ENCODE data around the gene TRIM3.

The TRIM3 gene

DNA sequence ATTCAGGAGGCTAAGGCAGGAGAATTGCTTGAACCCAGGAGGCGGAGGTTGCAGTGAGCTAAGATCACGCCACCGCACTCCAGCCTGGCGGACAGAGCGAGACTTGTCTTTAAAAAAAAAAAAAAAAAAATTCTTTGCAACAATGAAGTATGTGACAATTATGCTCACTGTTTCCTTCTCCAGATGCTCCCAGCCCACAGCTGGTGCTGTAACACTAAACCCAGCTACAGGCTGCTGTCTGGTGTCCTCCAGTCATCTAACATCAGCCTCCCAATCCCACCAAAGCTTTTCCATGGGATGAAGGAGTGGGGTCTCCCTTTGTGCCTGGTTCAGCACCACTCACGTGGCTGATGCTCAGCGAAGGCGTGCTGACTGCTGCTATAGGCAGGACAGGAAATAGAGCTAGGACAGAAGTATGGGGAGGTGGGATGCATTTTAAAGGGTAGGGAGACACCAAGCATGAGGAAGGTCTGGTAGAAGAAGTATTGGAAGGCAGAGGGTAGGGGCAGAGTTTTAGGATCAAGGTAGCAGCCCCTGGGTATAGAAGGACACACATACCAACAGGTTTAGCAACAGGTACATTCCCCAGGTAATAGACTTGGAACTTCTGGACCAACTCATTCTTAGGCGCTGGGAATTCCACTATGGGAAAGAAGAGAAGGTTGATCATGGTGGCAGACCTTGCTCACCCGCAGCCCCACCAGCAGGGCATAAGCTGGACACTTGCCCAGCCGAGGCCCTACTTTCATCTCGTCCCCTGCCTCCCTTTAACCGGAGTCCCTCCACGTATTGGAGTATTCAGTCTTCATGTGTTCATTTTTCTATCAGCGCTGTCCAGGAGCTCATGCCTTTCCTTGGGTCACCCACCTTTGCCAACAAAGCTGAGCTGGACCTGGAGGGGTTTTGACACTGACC lies 73.1 kb downstream of the TRIM3 start:
- DNase-seq: no peak

Data from activated naive CD4-positive, alpha-beta T cell (primary cell).